Glutamatergic neuron (in vitro differentiated cells): Measurements from ENCODE around the gene CDKN1C. TPM values are rescaled to one million over a fixed set of nuclear protein-coding genes. Genes with fewer than 3 reads are reported as not detected.
A peak's percentile ranks its signal among the peaks of the same experiment; 100 is the strongest.

ENCODE experiments used
- DNase-seq: peaks from one replicate; pipeline ENCODE4 v3.0.0; 2022
- H3K27ac Mint-ChIP-seq: one replicate; pipeline ENCODE4 v1.8.0; 2020; ENCODE audit warnings: mild to moderate bottlenecking, mixed read lengths, inconsistent platforms; ENCODE audit not compliant: unreplicated experiment
- H3K27me3 Mint-ChIP-seq: one replicate; pipeline ENCODE4 v1.8.0; 2020; ENCODE audit warnings: mild to moderate bottlenecking, moderate library complexity, mixed read lengths, inconsistent platforms; ENCODE audit not compliant: unreplicated experiment
- H3K36me3 Mint-ChIP-seq: one replicate; pipeline ENCODE4 v1.8.0; 2020; ENCODE audit warnings: mild to moderate bottlenecking, mixed read lengths, inconsistent platforms; ENCODE audit not compliant: unreplicated experiment
- H3K4me1 Mint-ChIP-seq: one replicate; pipeline ENCODE4 v1.8.0; 2020; ENCODE audit warnings: mild to moderate bottlenecking, low read depth, mixed read lengths, inconsistent platforms; ENCODE audit not compliant: unreplicated experiment
- H3K4me3 Mint-ChIP-seq: one replicate; pipeline ENCODE4 v1.8.0; 2020; ENCODE audit warnings: mild to moderate bottlenecking, mixed read lengths, inconsistent platforms; ENCODE audit not compliant: unreplicated experiment
- H3K9me3 Mint-ChIP-seq: one replicate; pipeline ENCODE4 v1.8.0; 2020; ENCODE audit warnings: mild to moderate bottlenecking, moderate library complexity, mixed read lengths, inconsistent platforms; ENCODE audit not compliant: unreplicated experiment
- total RNA-seq: library from RNA; stranded (reverse); fragmentation: NEBNext Ultra II Directional; extraction: Animal tissue kit (Norgen Biotek cat#: 25700); gene quantifications from one replicate; pipeline ENCODE4 v1.2.1, GENCODE V29; 2021; ENCODE audit not compliant: unreplicated experiment
- TF ChIP-seq, protein P1 (sequence below): fragments of 200-600 bp; sonication (generic); IDR thresholded peaks from one replicate; pipeline ENCODE4 v1.5.0; 2021; ENCODE audit not compliant: partially characterized antibody, unreplicated experiment

Gene CDKN1C
- total RNA-seq, 1 donor from 2014 or later, result 391 TPM

DNA sequence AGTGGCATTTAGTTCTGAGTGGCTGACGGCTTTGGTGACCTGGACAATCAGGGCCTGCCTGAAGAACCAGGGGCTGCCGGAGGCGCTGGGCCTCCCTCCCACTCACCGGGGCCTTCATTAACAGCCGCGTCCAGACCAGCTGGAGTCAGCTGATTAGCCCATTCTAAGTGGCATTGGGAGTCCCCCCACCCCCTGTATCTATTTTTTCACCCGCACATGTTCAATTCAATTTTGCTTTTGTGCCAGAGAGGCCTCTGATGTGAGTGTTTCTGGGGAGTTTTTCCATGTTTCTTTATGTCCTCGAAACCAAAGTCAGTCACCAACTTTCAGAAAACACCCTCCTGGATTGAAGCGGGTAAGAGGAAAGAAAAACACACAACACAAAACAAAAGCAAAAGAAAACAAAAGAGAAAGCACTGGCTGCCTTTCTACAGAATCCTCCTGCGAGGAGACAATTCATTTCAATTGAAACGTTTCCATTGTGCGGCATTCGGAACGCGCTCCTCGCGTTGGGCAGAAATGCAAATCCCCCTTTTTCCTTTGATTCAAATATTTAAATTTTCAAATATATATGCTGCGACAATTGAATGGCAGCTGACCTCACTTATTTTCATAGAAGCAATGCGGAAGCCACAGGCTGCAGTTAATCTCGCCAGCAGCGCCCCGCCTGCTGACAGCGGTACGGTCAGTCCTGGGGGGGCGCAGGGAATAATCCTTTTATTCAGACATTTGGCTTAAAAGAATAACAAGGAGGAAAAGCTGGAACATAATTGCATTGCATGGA is 17.7 kb downstream of the CDKN1C start:
- peak overlapping the region; percentile 79 for H3K4me3 Mint-ChIP-seq
- peaks cover 19% of the 10 kb centered on the region for H3K27me3 Mint-ChIP-seq
- H3K36me3 Mint-ChIP-seq, result no peaks in the 10 kb centered on the region
- H3K27ac Mint-ChIP-seq, result peak overlapping the region; percentile 99
- peaks cover 20% of the 10 kb centered on the region for H3K9me3 Mint-ChIP-seq
- peak; percentile 76 for DNase-seq
- peaks cover 30% of the 10 kb centered on the region for H3K4me1 Mint-ChIP-seq
- TF ChIP-seq, protein P1, sequence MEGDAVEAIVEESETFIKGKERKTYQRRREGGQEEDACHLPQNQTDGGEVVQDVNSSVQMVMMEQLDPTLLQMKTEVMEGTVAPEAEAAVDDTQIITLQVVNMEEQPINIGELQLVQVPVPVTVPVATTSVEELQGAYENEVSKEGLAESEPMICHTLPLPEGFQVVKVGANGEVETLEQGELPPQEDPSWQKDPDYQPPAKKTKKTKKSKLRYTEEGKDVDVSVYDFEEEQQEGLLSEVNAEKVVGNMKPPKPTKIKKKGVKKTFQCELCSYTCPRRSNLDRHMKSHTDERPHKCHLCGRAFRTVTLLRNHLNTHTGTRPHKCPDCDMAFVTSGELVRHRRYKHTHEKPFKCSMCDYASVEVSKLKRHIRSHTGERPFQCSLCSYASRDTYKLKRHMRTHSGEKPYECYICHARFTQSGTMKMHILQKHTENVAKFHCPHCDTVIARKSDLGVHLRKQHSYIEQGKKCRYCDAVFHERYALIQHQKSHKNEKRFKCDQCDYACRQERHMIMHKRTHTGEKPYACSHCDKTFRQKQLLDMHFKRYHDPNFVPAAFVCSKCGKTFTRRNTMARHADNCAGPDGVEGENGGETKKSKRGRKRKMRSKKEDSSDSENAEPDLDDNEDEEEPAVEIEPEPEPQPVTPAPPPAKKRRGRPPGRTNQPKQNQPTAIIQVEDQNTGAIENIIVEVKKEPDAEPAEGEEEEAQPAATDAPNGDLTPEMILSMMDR, result no peak

- Mint-ChIP-seq H3K4me1 (peaks cover 30% of the 10 kb centered on the region), H3K9me3 (peaks cover 20% of the 10 kb centered on the region), H3K27ac (peak overlapping the region; percentile 99), H3K36me3 (no peaks in the 10 kb centered on the region), H3K4me3 (peak overlapping the region; percentile 82), H3K27me3 (peaks cover 19% of the 10 kb centered on the region)
- no peak for DNase-seq
- TF ChIP-seq, protein P1, result no peak
Measured at GRCh38 chr11:2867142-2867541, 18.4 kb downstream of the CDKN1C start.

- Mint-ChIP-seq H3K27ac (peak overlapping the region; percentile 72), H3K36me3 (no peaks in the 10 kb centered on the region), H3K4me1 (peaks cover 30% of the 10 kb centered on the region), H3K4me3 (no peak overlapping the region), H3K27me3 (peaks cover 15% of the 10 kb centered on the region), H3K9me3 (peaks cover 20% of the 10 kb centered on the region)
- TF ChIP-seq, protein P1, result no peak
- DNase-seq, result no peak
Measured at GRCh38 chr11:2865922-2866577, 19.5 kb downstream of the CDKN1C start.

GRCh38 chr11:2864901-2865300 is 20.7 kb downstream of the CDKN1C start:
- Mint-ChIP-seq H3K36me3 (no peaks in the 10 kb centered on the region), H3K4me1 (peaks cover 30% of the 10 kb centered on the region), H3K27me3 (peaks cover 14% of the 10 kb centered on the region), H3K9me3 (peaks cover 20% of the 10 kb centered on the region), H3K27ac (peak overlapping the region; percentile 53), H3K4me3 (peak overlapping the region; percentile 71)
- DNase-seq, result no peak
- TF ChIP-seq, protein P1, result no peak

- peaks cover 10% of the 10 kb centered on the region for H3K27me3 Mint-ChIP-seq
- TF ChIP-seq, protein P1, result no peak
- no peaks in the 10 kb centered on the region for H3K36me3 Mint-ChIP-seq
- peaks cover 14% of the 10 kb centered on the region for H3K9me3 Mint-ChIP-seq
- peaks cover 27% of the 10 kb centered on the region for H3K4me1 Mint-ChIP-seq
- peak overlapping the region; percentile 49 for H3K4me3 Mint-ChIP-seq
- no peak for DNase-seq
- H3K27ac Mint-ChIP-seq, result peak overlapping the region; percentile 83
Measured at GRCh38 chr11:2863276-2863618, 22.3 kb downstream of the CDKN1C start.
